ENCODE measurements around the gene CLASP1.
"Not testable (repeated sequence)": the region's sequence is repeated elsewhere in the genome, so short reads cannot be mapped to it uniquely, and the experiment has no call there.

The CLASP1 gene

GRCh38 chr2:121376535-121377250 is 272.6 kb downstream of the CLASP1 start:
- Mint-ChIP-seq H3K27ac (no peak overlapping the region), H3K36me3 (ENCODE audit: low read depth) (peaks cover 89% of the 10 kb centered on the region), H3K4me3 (no peak overlapping the region), H3K9me3 (no peaks in the 10 kb centered on the region), H3K4me1 (no peaks in the 10 kb centered on the region), H3K27me3 (ENCODE audit: low read depth) (no peaks in the 10 kb centered on the region)
- TF ChIP-seq, protein P1, sequence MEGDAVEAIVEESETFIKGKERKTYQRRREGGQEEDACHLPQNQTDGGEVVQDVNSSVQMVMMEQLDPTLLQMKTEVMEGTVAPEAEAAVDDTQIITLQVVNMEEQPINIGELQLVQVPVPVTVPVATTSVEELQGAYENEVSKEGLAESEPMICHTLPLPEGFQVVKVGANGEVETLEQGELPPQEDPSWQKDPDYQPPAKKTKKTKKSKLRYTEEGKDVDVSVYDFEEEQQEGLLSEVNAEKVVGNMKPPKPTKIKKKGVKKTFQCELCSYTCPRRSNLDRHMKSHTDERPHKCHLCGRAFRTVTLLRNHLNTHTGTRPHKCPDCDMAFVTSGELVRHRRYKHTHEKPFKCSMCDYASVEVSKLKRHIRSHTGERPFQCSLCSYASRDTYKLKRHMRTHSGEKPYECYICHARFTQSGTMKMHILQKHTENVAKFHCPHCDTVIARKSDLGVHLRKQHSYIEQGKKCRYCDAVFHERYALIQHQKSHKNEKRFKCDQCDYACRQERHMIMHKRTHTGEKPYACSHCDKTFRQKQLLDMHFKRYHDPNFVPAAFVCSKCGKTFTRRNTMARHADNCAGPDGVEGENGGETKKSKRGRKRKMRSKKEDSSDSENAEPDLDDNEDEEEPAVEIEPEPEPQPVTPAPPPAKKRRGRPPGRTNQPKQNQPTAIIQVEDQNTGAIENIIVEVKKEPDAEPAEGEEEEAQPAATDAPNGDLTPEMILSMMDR (IDR thresholded peaks at IDR 0.05; ENCODE audit: unreplicated experiment in 3 of 3) = no peak

DNA sequence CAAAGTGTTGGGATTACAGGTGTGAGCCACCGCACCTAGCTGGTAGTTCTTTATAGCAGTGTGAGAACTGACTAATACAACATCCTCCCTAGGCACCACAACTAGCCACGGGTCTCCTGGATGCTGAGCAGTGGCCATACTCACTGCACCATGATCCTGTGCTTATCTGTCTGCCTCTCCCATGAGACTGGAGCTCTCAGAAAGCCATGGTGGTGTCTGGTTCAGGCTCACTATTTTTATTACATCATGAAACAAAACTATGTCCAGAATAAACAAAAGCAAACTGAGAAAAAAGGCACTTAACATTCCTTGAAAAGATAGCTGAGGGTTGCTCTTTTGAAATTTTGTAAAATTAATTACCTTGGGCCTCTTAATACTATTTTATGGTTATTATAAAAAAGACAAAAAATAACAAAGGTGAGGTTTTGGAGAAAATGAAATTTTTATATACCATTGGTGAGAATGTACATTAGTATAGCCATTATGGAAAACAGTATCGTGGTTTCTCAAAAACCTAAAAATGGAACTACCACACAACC is 273.6 kb downstream of the CLASP1 start:
- Mint-ChIP-seq H3K27me3 (ENCODE audit: low read depth) (no peaks in the 10 kb centered on the region), H3K36me3 (ENCODE audit: low read depth) (peaks cover 87% of the 10 kb centered on the region), H3K27ac (no peak overlapping the region), H3K4me1 (no peaks in the 10 kb centered on the region), H3K9me3 (no peaks in the 10 kb centered on the region), H3K4me3 (no peak overlapping the region)
- TF ChIP-seq, protein P1 (IDR thresholded peaks at IDR 0.05; ENCODE audit: unreplicated experiment in 3 of 3) = no peak

- not testable (repeated sequence) for H3K9me3 Mint-ChIP-seq; H3K27me3 Mint-ChIP-seq (ENCODE audit: low read depth); H3K4me1 Mint-ChIP-seq; H3K4me3 Mint-ChIP-seq
- Mint-ChIP-seq H3K27ac (peak overlapping the region in 1 of 3 experiments; percentile 69), H3K36me3 (ENCODE audit: low read depth) (peaks cover 84% of the 10 kb centered on the region)
Measured at GRCh38 chr2:121374412-121375075, 274.7 kb downstream of the CLASP1 start.

GRCh38 chr2:121372721-121373353 is 276.4 kb downstream of the CLASP1 start:
- H3K4me1 Mint-ChIP-seq = no peaks in the 10 kb centered on the region
- no peak overlapping the region for H3K27ac Mint-ChIP-seq
- TF ChIP-seq, protein P1 (IDR thresholded peaks at IDR 0.05; ENCODE audit: unreplicated experiment in 3 of 3) = no peak
- H3K4me3 Mint-ChIP-seq = no peak overlapping the region
- H3K9me3 Mint-ChIP-seq = no peaks in the 10 kb centered on the region
- peaks cover 82% of the 10 kb centered on the region for H3K36me3 Mint-ChIP-seq (ENCODE audit: low read depth)
- no peaks in the 10 kb centered on the region for H3K27me3 Mint-ChIP-seq (ENCODE audit: low read depth)

- Mint-ChIP-seq H3K4me3 (no peak overlapping the region), H3K27me3 (ENCODE audit: low read depth) (no peaks in the 10 kb centered on the region), H3K27ac (no peak overlapping the region), H3K9me3 (no peaks in the 10 kb centered on the region), H3K4me1 (no peaks in the 10 kb centered on the region), H3K36me3 (ENCODE audit: low read depth) (peaks cover 76% of the 10 kb centered on the region)
- TF ChIP-seq, protein P1 (IDR thresholded peaks at IDR 0.05; ENCODE audit: unreplicated experiment in 3 of 3) = no peak
Measured at GRCh38 chr2:121372082-121372481, 277.2 kb downstream of the CLASP1 start.

DNA sequence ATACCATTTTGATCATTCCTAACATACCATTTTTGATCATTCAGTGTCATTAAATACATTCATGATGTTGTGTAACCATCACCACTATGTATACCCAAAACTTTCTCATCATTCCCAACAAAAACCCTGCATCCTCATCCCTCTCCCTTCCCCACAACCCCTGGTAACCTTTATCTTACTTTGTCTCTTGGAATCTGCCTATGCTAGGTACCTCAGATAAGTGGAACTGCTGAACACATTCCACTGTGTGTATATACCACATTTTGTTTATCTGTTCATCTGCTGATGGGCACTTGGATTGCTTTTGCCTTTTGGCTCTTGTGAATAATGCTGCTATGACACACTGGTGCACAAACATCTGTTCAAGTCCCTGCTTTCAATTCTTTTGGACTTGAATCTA is 280.4 kb downstream of the CLASP1 start:
- H3K9me3 Mint-ChIP-seq = no peaks in the 10 kb centered on the region
- H3K27ac Mint-ChIP-seq = no peak overlapping the region
- H3K27me3 Mint-ChIP-seq (ENCODE audit: low read depth) = no peaks in the 10 kb centered on the region
- no peaks in the 10 kb centered on the region for H3K4me1 Mint-ChIP-seq
- H3K36me3 Mint-ChIP-seq (ENCODE audit: low read depth) = peaks cover 68% of the 10 kb centered on the region
- no peak overlapping the region for H3K4me3 Mint-ChIP-seq
- TF ChIP-seq, protein P1 (IDR thresholded peaks at IDR 0.05; ENCODE audit: unreplicated experiment in 3 of 3) = no peak
